OCI-LY7 (cell line): Measurements from ENCODE around the gene USPL1. TPM values are rescaled to one million over a fixed set of nuclear protein-coding genes. Genes with fewer than 3 reads are reported as not detected.

Experiments used
- BruUV-seq: library from RNA; stranded (reverse); fragments of 400-500 nt; replicated peaks from 2 replicates; lab custom pipeline; 2021; lab: Mats Ljungman, UMichigan
- CTCF ChIA-PET: fragments of 300-600 bp; sonication (Branson Sonifier 250); formaldehyde crosslinking; loops from one replicate; lab custom pipeline; 2022; ENCODE audit warnings: antibody characterized with exemption; ENCODE audit not compliant: unreplicated experiment; lab: Charles Lee
- POLR2A ChIA-PET: fragments of 300-600 bp; sonication (Branson Sonifier 250); formaldehyde crosslinking; loops from one replicate; lab custom pipeline; 2022; ENCODE audit warnings: antibody characterized with exemption; lab: Charles Lee
- DNase-seq: peaks from one replicate; pipeline ENCODE4 v3.0.0-alpha.2; 2015; ENCODE audit warnings: low spot score
- H2AFZ ChIP-seq: fragments of 200-600 bp; sonication (generic), shearing (Covaris generic); 2 replicates; pipeline ENCODE4 v1.6.1; 2014; ENCODE audit warnings: mild to moderate bottlenecking, antibody characterized with exemption, low read length, moderate library complexity
- H3K27ac ChIP-seq: fragments of 200-600 bp; sonication (generic); 2 replicates; pipeline ENCODE4 v1.5.1; 2014; ENCODE audit warnings: mixed run types, low read depth, mild to moderate bottlenecking, moderate library complexity, low read length, inconsistent platforms; ENCODE audit not compliant: poor library complexity, severe bottlenecking
- H3K36me3 ChIP-seq: fragments of 200-600 bp; sonication (generic); 2 replicates; pipeline ENCODE4 v1.6.1; 2014; ENCODE audit warnings: mild to moderate bottlenecking, antibody characterized with exemption, low read length, moderate library complexity, mixed read lengths; ENCODE audit not compliant: insufficient read depth
- H3K4me1 ChIP-seq: fragments of 200-600 bp; sonication (generic); 2 replicates; pipeline ENCODE4 v1.5.1; 2014; ENCODE audit warnings: mild to moderate bottlenecking, low read length; ENCODE audit not compliant: insufficient read depth, poor library complexity, severe bottlenecking
- H3K4me2 ChIP-seq: fragments of 200-600 bp; sonication (generic); 2 replicates; pipeline ENCODE4 v1.6.1; 2014; ENCODE audit warnings: mild to moderate bottlenecking, low read length
- H3K4me3 ChIP-seq: fragments of 200-600 bp; sonication (generic); 2 replicates; pipeline ENCODE4 v1.5.1; 2014; ENCODE audit warnings: mild to moderate bottlenecking, low read depth, low read length; ENCODE audit not compliant: poor library complexity, severe bottlenecking
- H3K79me2 ChIP-seq: fragments of 200-600 bp; sonication (generic); 2 replicates; pipeline ENCODE4 v1.6.1; 2016; ENCODE audit warnings: low read depth, mild to moderate bottlenecking, low read length, moderate library complexity, mixed read lengths; ENCODE audit not compliant: insufficient read depth
- H3K9me2 ChIP-seq: fragments of 200-600 bp; sonication (generic); 2 replicates; pipeline ENCODE4 v1.6.1; 2016; ENCODE audit warnings: mild to moderate bottlenecking, low read length, mixed read lengths; ENCODE audit not compliant: insufficient read depth
- H3K9me3 ChIP-seq: fragments of 200-600 bp; sonication (generic); 2 replicates; pipeline ENCODE4 v1.6.1; 2014; ENCODE audit warnings: mild to moderate bottlenecking, mixed run types, low read length, mixed read lengths
- H4K20me1 ChIP-seq: fragments of 200-600 bp; sonication (generic); 2 replicates; pipeline ENCODE4 v1.6.1; 2014; ENCODE audit warnings: mild to moderate bottlenecking, antibody characterized with exemption, low read length, moderate library complexity, mixed read lengths; ENCODE audit not compliant: insufficient read depth
- CTCF ChIP-seq: fragments of 200-600 bp; sonication (generic); conservative IDR thresholded peaks from 2 replicates; pipeline ENCODE4 v1.5.1; 2014; ENCODE audit warnings: mild to moderate bottlenecking, antibody characterized with exemption, low read length, moderate library complexity, mixed read lengths
- EZH2phosphoT487 ChIP-seq: fragments of 200-600 bp; sonication (generic); IDR thresholded peaks from 2 replicates; pipeline ENCODE4 v1.6.1; 2018; ENCODE audit warnings: low read depth, borderline replicate concordance, mild to moderate bottlenecking, mixed run types, antibody characterized with exemption, low read length, moderate library complexity, mixed read lengths
- intact Hi-C: fragments of 100-400 bp; cut with micrococcal nuclease; formaldehyde crosslinking; loops from one replicate; pipeline ENCODE4 v1.10.0; 2022; ENCODE audit not compliant: unreplicated experiment
- total RNA-seq, 2 experiments: library from RNA; depleted of rRNA in 1 of 2; stranded (reverse); fragments of >200 nt in 1 of 2; shearing (Covaris generic) in 1 of 2; gene quantifications; 2 replicates each; pipeline ENCODE4 v1.2.3, GENCODE V29; 2014 to 2022

Gene USPL1
- total RNA-seq, 2 experiments from 2014 or later = 19.2 to 21.9 TPM

- no peak overlapping the region for H3K4me2 ChIP-seq
These were observed 67.7 kb downstream of the USPL1 start for GRCh38 chr13:30685320-30685859.

GRCh38 chr13:30685987-30686386 lies 68.3 kb downstream of the USPL1 start:
- no TSS peak for BruUV-seq
- intact Hi-C loops = no loop called here
- no peak overlapping the region for H3K4me2 ChIP-seq

More at GRCh38 chr13:30685320-30685859, 67.7 kb downstream of the USPL1 start:
- BruUV-seq = no TSS peak
- no peak overlapping the region for H3K4me3 ChIP-seq
- H3K4me1 ChIP-seq = peaks cover 8% of the 10 kb centered on the region
- ChIA-PET POLR2A (interaction anchor here (0.9 kb wide), 1 partner anchor 461 kb away, joined by 3 read pairs; no protein-coding TSS in a partner anchor), CTCF (no interaction called here)
- no peaks in the 10 kb centered on the region for H3K36me3 ChIP-seq
- H3K9me2 ChIP-seq = no peaks in the 10 kb centered on the region
- H4K20me1 ChIP-seq = no peaks in the 10 kb centered on the region
- no peak for DNase-seq
- no peak for TF ChIP-seq CTCF
- TF ChIP-seq EZH2phosphoT487 = no peak
- no peak overlapping the region for H2AFZ ChIP-seq
- H3K9me3 ChIP-seq = no peaks in the 10 kb centered on the region
- no peaks in the 10 kb centered on the region for H3K79me2 ChIP-seq
- intact Hi-C loops = no loop called here
- H3K27ac ChIP-seq = no peak overlapping the region

More at GRCh38 chr13:30685987-30686386, 68.3 kb downstream of the USPL1 start:
- Histone ChIP-seq H3K27ac (no peak overlapping the region), H4K20me1 (no peaks in the 10 kb centered on the region), H2AFZ (no peak overlapping the region), H3K9me2 (no peaks in the 10 kb centered on the region), H3K9me3 (no peaks in the 10 kb centered on the region), H3K4me3 (no peak overlapping the region), H3K4me1 (peaks cover 14% of the 10 kb centered on the region), H3K79me2 (no peaks in the 10 kb centered on the region), H3K36me3 (no peaks in the 10 kb centered on the region)
- no peak for DNase-seq
- POLR2A ChIA-PET = interaction anchor here (1.0 kb wide), 1 partner anchor 11 kb away, joined by 4 read pairs; no protein-coding TSS in a partner anchor
- CTCF ChIA-PET = no interaction called here
- TF ChIP-seq EZH2phosphoT487 (no peak), CTCF (no peak)
